Kidney epithelial cell (primary cell): ENCODE results near the gene MS4A18. TPM values are rescaled to one million over a fixed set of nuclear protein-coding genes. Genes with fewer than 3 reads are reported as not detected.
"Not testable (repeated sequence)": the region's sequence is repeated elsewhere in the genome, so short reads cannot be mapped to it uniquely, and the experiment has no call there.

ENCODE experiments used
- DNase-seq: peaks from one replicate; pipeline ENCODE4 v3.0.0-alpha.2; 2010; ENCODE audit warnings: low read depth
- H3K27me3 ChIP-seq: 2 replicates; pipeline ENCODE4 v1.6.0; 2011; ENCODE audit warnings: low read length; ENCODE audit not compliant: control insufficient read depth, insufficient read depth
- H3K36me3 ChIP-seq: 2 replicates; pipeline ENCODE4 v1.5.1; 2011; ENCODE audit warnings: low read length; ENCODE audit not compliant: control insufficient read depth, insufficient read depth
- H3K4me3 ChIP-seq: 2 replicates; pipeline ENCODE4 v1.5.1; 2011; ENCODE audit warnings: low read depth, mild to moderate bottlenecking, control low read depth, low read length
- CTCF ChIP-seq: IDR thresholded peaks from 2 replicates; pipeline ENCODE4 v1.5.1; 2011; ENCODE audit warnings: mild to moderate bottlenecking, moderate library complexity, low read length, control low read depth, inconsistent platforms; ENCODE audit not compliant: insufficient read depth, poor library complexity, severe bottlenecking
- total RNA-seq: library from RNA; depleted of rRNA; stranded (reverse); fragments of >200 nt; gene quantifications from 2 replicates; pipeline ENCODE4 v1.2.3, GENCODE V29; 2015

Gene MS4A18
- total RNA-seq, 1 donor from 2014 or later: not detected

- no peak overlapping the region for H3K4me3 ChIP-seq
- TF ChIP-seq CTCF: no peak
- no peaks in the 10 kb centered on the region for H3K27me3 ChIP-seq
- DNase-seq: no peak
- no peaks in the 10 kb centered on the region for H3K36me3 ChIP-seq
Observed at GRCh38 chr11:60750911-60751310, 26.4 kb downstream of the MS4A18 start.

GRCh38 chr11:60753309-60753708 is 28.8 kb downstream of the MS4A18 start:
- DNase-seq: no peak
- Histone ChIP-seq H3K27me3 (no peaks in the 10 kb centered on the region), H3K36me3 (no peaks in the 10 kb centered on the region), H3K4me3 (no peak overlapping the region)
- TF ChIP-seq CTCF: no peak

- no peaks in the 10 kb centered on the region for H3K36me3 ChIP-seq
- no peak for TF ChIP-seq CTCF
- no peak for DNase-seq
- no peak overlapping the region for H3K4me3 ChIP-seq
- no peaks in the 10 kb centered on the region for H3K27me3 ChIP-seq
Observed at GRCh38 chr11:60754887-60755286, 30.4 kb downstream of the MS4A18 start.

DNA sequence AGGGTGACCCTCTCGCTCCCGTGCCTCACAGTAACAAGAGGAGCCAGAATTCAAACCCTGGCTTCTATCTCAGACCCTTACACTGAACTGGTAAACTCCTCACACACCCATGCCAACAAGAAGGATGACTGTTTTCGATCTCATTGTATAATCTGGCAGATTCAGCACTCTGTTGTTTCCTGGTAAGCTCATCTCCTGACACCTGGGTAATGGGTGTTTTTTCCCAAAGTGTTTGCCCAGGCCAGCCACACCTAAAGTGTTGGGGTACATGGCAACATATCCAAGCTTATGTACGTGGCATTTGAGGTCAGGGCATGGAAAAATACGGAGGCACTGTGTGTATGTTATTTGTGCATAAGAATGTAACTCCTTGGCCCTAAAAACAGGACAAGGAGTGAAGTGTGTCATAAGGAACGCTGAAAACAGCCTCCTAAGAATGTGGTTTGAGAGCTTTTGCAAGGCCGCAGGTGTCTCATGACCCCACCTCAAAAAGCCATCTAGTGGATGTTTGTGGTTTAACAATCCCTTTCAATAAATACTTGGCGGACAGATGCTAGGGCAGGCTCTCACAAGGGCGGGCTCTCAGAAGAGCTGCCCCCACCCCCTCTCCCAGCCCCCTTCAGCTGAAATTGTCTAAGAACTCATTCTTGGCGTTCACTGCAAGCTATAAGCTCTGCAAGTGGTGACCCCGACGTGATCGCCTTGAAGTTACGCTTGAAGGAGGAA is 31.9 kb downstream of the MS4A18 start, which contains the start of gene MS4A15:
TSS of gene MS4A15 (plus strand) at position 561 of the 726 bp plus-strand sequence. CDS start 6,867 bp downstream, outside the sequence.
- Histone ChIP-seq H3K4me3 (no peak within 1 kb of the TSS), H3K27me3 (no peaks in the 10 kb centered on the region), H3K36me3 (no peaks in the 10 kb centered on the region)
- no peak for DNase-seq
- TF ChIP-seq CTCF: peak; percentile 10

GRCh38 chr11:60757231-60757800 is 32.8 kb downstream of the MS4A18 start:
- DNase-seq: no peak
- TF ChIP-seq CTCF: no peak
- no peaks in the 10 kb centered on the region for H3K27me3 ChIP-seq

GRCh38 chr11:60758671-60759070 is 34.2 kb downstream of the MS4A18 start:
- H3K4me3 ChIP-seq, H3K36me3 ChIP-seq, H3K27me3 ChIP-seq, DNase-seq: not testable (repeated sequence)

More at GRCh38 chr11:60757231-60757800, 32.8 kb downstream of the MS4A18 start:
- Histone ChIP-seq H3K4me3 (no peak overlapping the region), H3K36me3 (no peaks in the 10 kb centered on the region)

DNA sequence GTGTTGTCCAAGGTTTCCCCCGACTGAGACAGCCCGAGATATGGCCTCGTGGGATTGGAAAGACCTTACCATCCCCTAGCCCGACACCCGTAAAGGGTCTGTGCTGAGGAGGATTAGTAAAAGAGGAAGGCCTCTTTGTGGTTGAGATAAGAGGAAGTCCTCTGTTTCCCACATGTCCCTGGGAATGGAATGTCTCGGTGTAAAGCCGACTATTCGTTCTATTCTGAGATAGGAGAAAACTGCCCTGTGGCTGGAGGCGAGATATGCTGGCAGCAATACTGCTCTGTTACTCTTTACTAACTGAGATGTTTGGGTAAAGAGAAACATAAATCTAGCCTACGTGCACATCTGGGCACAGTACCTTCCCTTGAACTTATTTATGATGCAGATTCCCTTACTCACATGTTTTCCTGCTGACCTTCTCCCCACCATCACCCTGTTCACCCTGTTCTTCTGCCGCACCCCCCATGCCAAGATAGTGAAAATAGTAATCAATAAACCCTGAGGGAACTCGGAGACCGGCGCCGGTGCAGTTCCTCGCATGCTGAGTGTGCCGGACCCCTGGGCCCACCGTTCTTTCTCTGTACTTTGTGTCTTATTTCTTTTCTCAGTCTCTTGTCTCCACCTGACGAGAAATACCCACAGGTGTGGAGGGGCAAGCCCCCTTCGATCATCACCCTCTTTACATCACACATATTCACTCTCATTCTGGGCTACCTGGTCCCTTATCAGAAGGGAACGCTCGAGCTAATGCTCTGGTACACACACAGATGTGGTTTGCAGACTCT is 35.1 kb downstream of the MS4A18 start:
- not testable (repeated sequence) for H3K4me3 ChIP-seq, DNase-seq, H3K36me3 ChIP-seq, H3K27me3 ChIP-seq
